Cerebellar cortex (tissue), 1 donor: Measurements from ENCODE around the gene ARL4C.

Experiments used
- DNase-seq: peaks from one replicate; pipeline ENCODE4 v3.0.0-alpha.2; 2015; ENCODE audit warnings: low spot score

ARL4C gene, protein sequence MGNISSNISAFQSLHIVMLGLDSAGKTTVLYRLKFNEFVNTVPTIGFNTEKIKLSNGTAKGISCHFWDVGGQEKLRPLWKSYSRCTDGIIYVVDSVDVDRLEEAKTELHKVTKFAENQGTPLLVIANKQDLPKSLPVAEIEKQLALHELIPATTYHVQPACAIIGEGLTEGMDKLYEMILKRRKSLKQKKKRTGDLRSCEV

DNA sequence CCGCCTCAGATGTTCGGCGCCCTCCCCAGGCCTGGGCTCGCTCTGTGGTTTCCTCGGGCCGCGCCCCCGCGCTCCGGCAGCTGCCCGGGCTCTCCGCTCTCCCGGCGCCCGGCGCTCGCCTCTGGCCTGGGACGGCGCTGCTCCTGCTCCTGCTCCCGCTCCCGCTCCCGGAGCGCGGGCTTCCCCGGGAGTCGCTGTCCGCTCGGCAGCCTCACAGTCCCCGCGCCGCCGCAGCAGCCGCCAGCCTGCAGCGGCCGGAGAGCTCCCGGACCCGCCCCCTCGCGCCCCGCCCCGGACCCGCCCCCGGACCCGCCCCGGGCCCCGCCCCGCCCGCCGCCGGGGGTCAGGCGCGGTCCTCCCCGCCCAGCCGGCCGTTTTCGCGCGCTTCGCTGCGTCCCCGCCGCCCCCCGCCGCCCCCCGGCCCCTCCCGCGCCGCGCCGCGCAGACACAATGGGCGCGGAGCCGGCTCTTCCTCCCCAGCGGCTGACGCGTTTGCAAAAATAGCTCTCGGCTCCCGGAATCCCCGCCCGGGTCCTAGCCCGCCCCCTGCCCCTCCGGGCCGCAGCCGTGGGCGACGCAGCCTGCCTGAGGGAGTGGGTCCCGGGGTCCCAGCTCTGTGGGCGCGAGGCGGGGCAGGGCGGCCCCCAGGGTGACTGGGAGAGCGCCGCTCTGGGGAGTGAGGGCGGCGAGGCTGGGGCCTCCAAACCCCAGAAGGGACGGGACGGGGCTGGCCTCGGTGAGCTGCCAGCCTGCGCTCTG is at the start of gene ARL4C:
Gene ARL4C, minus strand, starts transcription at position 247 of the 759 bp plus-strand sequence. CDS start 495 bp downstream, outside the sequence.
- peak; percentile 64 for DNase-seq

DNA sequence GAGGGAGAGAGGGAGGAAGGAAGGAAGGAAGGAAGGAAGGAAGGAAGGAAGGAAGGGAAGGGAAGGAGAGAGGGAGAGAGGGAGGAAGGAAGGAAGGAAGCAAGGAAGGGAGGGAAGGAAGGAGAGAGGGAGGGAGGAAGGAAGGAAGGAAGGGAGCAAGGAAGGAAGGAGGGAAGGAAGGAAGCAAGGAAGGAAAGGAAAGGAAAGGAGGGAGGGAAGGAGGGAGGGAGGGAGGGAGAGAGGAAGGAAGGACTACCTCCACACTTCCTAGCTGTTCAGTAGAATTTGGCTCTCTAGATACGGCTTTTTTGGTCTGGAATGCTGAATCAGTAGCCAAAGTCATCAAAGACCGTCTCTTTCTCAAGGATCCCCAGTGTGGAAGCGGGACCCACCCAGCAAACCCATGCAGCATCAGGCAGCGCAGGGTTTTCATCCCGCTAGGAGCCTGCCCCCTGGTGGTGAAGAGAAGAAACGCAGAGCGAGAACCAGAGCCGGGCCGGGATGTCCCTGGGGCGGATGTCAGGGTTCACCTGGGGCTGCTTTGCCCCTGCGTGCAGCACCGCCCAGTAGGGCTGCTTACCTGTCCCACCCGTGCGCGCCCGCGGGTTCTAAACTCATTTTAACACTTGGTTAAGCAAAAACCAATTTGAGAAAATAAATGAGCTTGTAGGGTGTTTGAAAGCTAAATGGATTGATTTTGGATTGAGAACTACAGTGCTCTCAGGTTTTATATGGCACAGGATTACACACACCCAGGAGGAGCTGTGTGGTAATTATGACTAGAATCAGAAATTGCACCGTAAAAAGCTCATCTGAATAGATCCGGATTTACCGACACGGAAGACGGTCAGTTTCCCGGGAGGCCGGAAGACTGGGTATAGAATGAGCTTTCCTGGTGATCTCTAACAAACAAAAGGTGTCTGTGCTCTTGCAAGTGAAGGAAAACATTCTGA is 48.1 kb upstream of the ARL4C start:
- DNase-seq, result peak; percentile 64

DNA sequence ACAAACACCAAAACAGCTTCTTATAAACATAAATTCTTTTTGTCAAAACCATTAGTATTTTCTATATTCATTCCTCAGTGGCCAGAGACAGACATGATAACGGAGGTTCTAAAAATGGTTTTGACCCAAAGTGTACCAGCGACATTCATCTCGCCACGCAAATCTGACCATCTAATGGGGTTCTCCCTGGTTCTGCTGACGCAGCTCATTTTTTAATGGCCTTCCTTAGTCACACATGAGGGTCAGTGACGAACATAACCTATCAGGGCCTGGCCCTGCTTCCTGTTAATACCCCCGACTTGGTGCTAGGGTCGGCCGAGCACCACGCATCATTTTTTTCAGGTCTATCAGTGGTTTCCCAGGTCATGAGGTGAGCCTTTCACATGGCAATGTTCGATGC is 45.9 kb upstream of the ARL4C start:
- no peak for DNase-seq

DNA sequence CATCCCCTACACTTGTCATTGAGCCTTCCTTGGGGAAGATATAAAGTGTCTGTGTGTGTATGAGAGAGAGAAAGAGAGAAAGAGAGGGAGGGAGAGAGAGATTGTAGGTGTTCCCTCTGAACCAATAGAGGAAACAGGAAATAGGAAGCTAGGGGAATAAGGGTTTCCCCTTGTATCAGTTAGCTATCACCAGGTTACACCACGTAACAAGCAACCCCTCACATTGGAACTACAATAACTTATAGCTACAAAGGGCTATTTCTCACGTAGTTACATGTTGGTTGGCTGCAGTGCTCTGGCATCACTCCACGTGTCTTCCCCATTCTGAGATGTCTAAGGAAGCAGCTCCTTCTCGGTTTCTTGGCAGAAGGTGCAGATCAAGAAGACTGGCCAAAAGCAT is 41.0 kb upstream of the ARL4C start:
- no peak for DNase-seq

DNA sequence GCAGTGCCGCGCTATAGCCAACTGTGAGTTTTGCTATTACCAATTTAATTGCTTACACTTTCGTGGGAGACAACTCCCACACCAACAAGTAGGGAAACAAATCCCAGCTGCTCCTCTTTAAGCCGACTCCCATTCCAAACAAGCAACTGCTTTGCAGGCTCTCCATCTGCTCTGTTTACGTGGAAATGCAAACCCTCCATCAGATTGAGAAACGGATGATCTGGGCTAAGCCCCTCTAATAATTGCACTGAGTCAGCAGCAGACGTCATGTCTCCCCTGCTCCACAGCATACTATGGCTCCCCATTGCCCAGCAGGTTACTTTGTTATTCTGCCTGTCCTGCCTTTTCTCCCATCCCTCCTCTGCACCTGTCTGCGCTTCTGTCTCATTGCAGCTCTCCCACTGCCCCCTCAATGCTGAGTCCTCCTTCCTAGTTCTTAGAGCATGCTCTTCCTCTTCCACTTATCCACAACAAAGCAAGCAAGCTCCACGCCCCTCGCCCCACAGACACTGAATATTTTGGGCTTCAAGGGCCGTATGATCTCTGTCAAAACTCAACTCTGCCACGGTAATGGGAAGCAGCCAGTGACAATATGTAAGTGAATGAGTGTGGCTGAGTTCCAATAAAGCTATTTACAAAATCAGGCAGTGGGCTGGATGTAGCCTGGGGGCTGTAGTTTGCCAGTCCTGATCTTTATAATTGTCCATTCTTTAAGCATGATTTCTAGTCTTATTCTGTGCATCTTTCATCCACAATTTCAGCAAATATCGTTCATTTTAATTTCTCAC is 39.5 kb upstream of the ARL4C start:
- no peak for DNase-seq

DNA sequence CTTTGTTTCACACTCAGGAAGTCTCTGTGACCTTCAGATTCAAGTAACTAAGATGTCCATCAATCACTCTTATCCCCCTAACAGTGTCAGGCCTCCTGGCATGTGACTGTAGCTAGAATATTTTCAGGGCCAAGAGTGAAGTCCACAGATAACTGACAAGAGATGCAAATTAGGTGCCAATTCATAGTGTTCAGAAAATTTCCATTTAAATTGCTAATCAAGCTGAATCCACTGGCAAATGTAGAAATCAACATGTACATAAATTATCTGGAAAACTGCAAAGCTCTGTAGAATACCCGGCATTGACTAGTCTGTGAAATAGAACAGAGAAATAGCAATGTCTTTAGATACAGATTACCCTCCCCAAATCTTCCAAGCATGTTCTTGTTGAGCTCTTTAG is 38.6 kb upstream of the ARL4C start:
- DNase-seq, result no peak

DNA sequence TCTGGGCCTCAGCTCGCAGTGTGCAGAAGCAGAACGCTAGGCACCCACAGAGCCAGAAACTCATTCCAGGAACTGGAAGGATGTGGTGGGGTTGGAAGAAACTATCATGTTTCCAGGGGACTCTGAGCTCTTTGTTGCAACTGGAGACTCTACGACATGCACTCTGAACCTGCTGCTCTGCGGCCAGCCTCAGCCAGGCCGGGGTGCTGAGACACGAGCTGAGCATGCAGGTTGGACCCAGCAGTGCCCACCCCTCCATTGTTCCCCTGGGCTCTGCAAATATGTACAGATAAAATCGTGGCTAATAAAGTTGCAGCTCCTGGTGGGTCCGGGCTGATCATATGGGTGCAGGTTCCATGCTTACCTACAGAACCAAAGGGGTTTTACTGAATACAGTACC is 37.6 kb upstream of the ARL4C start:
- no peak for DNase-seq

DNA sequence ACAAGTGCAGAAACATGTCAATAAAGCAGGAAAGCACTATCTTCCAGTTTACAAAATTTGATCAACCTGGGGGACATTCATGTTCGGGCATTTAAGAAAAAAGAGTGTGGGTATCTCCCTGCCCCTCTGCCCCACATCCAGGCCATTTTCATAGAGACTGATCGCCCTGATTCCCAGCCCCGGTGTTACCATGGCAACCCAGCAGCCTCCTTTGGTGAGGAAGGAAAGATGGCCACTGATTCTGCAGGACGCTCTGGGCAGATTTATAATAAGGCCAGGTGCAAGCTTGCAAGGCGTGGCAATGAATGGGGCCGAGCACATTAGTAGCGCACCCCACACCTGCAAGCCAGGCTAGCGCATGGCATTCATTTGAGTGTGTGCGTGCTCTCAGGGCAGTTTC is 36.7 kb upstream of the ARL4C start:
- DNase-seq, result no peak

DNA sequence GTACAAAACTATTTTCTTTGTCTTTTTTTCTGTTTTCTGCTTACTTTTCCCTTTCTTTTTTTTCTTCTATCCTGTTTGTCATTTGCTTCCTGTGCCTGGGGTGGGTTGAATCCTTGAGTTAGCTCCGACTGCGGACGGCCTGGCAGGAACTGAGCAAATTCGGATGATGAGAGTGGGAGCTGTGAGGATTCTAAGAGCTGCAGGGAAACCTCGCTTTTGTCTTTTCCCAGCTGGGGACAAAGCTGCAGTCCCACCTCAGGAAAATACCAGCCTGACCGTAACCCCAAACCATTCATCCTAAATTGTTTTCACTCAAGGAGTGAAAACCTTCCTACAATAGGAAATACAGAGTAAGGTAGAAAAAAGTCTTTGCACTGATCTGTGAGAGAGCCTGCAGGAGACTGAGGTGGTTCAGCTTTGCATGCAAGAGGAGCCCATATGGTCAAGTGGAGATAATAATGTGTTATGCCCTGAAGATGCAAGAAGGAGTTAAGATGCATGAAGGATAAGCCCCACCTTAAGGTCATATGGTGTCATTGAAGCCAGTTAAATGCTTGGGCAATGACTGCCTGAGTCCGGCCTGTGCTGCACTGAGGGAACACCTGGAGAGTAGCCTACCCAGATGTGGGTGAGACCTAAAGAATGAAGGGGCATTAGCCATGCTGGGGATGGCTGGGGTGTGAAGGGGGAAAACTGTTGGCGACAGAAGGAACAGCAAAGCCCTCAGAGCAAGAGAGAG is 31.7 kb upstream of the ARL4C start:
- no peak for DNase-seq

DNA sequence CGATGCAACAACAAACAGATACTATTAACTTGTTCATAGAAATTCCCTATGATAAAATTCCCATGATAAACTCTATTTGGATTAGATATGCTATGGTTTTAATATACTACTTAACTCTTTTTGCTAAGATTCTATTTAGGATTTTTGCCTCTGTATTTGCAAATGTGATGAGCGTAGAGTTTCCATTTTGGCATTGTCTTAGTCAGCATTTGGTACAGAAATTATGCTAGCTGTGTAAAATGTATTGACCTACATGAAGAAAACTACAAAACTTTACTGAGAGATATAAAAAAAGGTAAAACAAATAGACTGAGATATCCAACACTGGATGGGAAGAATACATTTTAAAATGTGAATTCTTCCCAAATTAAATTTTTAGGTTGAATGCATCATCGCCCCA is 29.8 kb upstream of the ARL4C start:
- no peak for DNase-seq

DNA sequence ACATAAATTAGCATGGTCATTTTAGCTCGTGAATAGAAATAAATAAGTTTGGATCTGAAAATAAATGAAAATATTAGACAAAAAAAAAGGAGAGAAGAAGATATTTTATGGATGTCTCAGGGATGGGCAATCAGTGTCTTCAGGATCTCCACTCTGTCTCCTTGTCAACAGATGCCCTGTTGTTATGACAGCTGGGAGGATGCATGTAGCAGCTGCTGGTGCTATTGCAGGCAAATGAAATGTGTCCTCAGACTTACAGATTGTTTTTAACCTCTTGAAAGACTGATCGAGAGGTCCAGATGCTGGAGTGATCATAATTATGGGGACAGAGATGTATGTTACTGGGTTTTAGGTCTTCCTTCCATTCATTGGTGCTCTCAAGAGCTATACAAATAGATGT is 24.7 kb upstream of the ARL4C start:
- DNase-seq, result no peak

DNA sequence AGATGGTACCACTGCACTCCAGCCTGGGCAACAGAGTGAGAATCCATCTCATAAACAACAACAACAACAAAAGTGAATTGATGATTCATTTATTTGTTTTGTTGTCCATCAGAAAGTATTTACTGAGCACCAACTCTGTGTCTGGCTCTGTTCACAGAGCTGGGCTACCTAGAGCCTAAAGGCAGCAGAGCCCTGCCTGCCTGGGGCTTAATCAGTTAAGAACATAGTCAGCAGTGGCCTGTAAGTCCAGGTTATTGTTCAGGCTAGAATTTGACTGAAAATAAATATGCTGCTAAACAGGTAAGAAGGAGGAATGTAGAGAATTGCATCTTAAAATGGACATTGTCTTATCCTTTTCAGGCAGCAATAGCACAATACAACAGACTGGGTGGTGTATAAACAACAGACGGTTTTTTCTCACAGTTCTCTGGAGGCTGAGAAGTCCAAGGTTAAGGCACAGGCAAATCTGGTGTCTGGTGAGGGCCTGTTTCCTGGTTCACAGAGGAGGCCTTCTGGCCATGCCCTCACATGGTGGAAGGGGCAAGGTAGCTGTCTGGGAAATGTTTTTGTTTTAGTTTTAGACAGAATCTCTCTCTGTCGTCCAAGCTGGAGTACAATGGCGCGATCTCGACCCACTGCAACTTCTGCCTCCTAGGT is 22.2 kb upstream of the ARL4C start:
- DNase-seq, result no peak

DNA sequence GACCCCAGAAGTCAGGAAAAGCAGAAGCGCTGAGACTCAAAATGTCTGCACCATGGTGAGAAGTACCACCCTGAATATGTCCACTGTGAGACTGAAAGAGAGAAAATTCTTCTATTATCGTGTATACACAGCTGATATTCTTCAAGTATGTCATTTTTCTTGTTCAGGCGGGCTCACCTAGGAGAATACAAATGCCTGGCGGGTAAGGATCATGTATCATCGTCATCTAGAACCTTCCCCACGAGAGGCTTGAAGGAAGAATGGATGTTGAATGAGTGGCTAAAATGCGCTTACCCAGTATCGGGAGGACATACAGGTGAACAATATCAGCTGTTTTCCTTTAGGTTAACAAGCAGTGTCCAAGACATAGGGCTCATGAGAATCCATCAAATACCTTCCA is 21.1 kb upstream of the ARL4C start:
- DNase-seq, result no peak

DNA sequence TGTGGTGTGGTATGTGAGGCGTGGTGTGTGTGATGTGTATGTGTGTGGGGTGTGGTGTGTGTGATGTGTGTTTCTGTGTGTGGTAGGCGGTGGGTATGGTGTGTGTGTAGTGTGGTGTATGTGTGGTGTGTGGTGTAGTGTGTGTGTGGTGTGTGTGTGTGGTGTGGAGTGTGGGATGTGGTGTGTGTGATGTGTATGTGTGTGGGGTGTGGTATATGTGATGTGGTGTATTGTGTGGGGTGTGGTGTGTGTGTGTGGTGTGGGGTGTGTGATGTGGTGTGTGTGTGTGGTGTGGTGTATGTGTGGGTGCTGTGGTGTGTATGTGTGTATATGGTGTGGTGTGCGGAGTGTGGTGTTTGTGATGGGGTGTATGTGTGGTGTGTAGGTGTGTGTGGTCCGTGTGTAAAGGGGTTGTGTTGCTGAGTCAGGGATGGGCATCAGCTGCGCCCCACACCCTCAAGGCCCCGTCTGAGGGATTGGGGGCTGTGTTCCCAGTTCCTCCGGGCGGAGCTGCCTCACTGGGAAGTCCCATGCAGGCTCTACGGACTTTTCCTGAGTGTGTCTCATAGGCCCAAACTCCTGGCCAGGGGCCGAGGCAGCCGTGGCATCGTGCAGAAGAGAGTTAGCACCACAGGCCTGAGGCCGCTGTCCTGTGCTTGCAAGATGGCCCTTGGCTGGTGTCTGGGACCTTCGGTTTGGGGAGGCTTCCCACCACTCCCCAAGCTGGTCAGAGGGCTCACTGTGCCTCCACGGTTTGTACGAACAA is 18.2 kb upstream of the ARL4C start:
- no peak for DNase-seq

DNA sequence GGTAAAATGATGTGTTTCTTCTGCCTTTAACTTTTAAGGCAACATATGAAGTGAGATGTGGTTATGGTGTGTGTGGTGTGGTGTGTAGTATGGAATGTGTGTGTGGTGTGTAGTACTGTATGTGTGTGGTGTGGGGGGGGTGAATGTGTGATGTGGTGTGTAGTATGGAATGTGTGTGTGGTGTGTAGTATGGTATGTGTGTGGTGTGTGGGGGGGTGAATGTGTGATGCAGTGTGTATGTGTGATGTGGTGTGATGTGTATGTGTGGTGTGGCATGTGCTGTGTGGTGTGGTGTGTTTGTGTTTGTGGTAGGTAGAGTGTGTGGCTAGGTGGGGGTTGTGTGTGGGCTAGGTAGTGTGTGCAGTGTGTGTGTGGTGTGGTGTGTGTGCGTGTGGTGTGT is 17.2 kb upstream of the ARL4C start:
- DNase-seq, result no peak

DNA sequence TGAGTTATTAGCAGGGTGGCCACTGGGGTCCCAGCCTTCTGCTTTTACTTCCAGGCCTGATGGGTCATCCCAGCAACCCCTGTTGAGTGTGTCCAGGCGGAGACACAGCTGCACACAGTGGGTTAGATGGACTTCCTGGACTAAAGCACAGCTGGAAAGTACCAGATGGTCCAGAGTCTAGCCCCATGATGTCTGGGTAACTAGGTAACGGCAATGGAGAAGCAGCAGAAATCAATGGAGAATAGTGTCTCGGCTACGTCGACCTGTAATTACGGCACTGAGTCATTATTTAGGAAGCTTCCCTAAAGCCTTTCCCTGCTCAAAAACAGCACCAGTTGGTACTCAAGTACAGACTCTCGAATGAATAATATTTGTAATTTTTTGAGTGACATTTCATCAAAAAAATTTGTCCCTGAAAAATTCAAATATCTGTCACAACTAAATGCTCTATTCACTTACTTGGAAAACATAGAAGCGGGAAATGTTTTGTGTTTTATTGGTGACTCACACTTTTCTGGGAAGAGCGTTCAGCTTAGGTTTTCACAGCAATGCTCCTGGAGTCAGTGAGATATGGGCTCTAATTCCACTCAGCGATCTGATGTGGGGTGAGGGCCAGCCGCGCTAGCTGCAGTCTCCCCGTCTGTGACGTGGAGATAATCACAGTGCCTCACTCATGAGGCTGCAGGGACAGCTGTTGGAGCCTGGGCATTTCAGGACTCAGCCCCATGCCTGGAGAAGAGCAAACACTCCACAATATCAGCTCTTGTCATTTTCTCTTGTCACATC is 16.2 kb upstream of the ARL4C start:
- DNase-seq, result no peak

DNA sequence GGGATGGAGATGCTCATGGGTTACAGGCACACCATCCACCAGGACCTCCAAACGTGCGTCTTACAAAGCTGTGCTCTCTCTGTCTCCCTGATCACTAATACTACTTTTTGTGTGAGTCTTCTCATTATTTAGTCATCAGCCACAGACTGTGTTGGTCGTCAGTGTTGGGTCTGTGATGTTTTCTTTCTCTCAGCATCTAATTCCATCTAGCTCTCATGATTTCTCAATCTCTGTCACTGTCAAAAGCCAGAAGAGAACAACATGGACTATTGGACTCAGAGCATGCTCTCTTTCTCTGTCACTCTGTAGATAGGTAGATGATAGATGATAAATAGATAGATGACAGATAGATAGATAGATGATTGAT is 6.0 kb upstream of the ARL4C start:
- no peak for DNase-seq

DNA sequence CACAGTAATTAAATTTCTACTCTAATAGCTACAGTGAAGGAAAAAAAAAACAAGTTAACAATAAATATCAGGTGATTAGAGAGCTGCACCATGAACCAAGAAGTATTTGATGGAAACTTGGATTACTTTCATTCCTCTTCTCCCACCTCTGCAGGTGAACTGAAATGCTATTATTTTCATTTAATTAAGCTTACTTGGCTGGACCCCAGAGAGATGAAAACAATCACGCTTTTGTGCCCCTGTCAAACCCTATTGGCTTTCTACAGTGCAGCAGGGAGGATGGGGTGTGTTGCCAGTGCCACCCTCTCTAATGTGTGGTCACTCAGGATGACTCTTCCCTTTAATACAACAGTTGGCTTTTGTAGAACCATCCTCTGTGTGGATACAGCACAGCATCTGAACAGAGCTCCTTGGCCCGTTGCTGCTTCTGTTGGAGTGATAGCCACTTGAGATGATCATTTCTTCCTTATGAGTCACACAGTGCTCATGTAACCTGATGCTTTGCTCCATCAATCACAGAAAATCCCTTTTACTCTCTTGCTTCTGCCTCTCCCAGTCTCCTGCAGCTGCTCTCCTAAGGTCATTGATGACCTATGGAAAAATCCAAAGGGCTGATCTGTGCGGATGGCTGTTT is 5.5 kb upstream of the ARL4C start:
- DNase-seq, result no peak
